Left renal pelvis (tissue), 4 donors: Measurements from ENCODE around the gene KRT71. TPM values are rescaled to one million over a fixed set of nuclear protein-coding genes. Genes with fewer than 3 reads are reported as not detected.
"Not testable (repeated sequence)": the region's sequence is repeated elsewhere in the genome, so short reads cannot be mapped to it uniquely, and the experiment has no call there.

Experiments used
- DNase-seq, 4 donors: peaks; one replicate each; pipeline ENCODE4 v3.0.0-alpha.2; 2013; ENCODE audit warnings: low read depth in 4 of 4, low spot score in 3 of 4
- polyA plus RNA-seq, 4 donors: library from polyadenylated mRNA; unstranded; fragments of 120-200 nt; gene quantifications; one replicate each; pipeline ENCODE4 v1.2.1, GENCODE V29; 2013; ENCODE audit not compliant: insufficient read length in 4 of 4

Gene KRT71
- polyA plus RNA-seq, 4 donors = 0.30 TPM; not detected in 3

DNA sequence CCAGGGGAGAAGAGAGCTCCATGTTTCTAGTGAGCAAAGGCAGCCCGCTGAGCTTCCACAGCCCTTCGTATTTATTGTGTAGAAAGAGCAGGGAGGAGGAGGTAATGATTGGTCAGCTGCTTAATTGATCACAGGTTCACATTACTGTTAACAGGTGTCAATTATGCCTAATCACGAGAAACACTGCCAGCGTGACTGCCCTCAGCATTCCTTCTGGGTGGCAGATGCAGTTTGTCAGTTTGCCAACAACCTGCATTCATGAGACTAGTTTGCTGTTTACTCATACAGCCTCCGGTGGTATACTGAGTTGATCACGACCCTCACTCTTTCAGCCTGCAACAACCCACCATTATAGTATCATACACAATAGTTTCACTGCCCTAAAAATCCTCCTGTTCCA is 52.4 kb downstream of the KRT71 start:
- not testable (repeated sequence) for DNase-seq

GRCh38 chr12:52499806-52500560 is 53.0 kb downstream of the KRT71 start:
- no peak for DNase-seq

- no peak for DNase-seq
These were observed 54.0 kb downstream of the KRT71 start for GRCh38 chr12:52498946-52499345.

GRCh38 chr12:52497975-52498374 is 55.0 kb downstream of the KRT71 start:
- no peak for DNase-seq

- DNase-seq = no peak
These were observed 56.3 kb downstream of the KRT71 start for GRCh38 chr12:52496590-52497071.

DNA sequence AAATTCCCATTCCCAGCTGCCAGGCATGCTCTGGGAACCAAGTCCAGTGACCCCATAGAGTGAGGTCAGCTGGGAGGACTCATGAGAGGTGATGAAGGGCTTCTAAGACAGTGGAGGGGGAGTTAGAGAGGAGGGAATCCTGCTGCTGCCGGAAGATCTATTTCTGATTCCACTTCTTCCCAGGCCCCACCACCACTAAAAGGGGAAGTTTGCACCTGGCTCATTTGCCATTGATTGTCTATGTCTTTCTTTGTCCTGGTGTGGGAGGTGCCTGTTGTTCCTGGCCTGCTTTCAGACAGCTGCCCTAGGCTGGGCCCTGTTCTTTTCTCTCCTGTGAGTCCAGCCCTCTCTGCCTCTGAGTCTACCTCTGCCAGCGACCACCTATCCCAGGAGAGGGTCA is 56.9 kb downstream of the KRT71 start:
- no peak for DNase-seq

DNA sequence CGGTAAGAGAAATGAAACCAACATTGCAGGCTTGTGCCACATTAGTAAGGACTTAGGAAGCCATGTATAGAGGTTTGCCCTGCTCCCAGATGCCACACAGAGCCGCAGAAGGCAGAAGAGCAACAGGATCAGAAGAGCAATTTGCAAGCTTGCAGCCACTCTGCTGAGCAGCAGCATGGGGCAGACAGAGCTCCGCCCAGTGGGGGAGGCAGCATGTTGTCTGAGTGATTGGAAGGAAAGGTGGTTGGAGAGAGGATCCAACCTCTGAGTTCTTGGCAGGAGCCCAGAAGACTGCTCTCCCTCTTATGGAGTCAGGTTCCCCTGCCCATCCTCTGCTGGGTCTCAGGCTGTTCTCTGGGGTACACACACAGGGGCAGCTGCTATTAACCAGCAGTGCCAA is 57.6 kb downstream of the KRT71 start:
- DNase-seq = peak in 2 of 4 donors; percentile 2 to 19

DNA sequence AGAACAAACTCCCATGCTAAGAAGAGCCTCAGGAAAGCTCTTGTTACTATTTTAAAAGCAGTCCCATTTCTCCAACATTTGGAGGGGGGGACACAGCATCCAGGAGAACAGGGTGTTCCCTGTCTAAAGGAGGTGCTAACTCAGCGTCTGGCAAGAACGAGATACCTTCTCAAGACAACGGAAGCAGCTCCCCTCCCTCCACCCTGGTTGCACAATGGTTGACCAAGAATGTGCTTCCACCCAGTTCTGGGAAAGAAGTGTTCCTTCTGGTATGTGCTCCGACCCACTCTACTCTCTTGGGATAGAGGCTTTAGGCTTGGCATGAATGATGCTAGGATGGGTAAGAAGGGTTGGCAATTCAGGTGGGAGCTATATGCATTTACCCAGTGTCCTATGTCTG is 58.4 kb downstream of the KRT71 start:
- no peak for DNase-seq

DNA sequence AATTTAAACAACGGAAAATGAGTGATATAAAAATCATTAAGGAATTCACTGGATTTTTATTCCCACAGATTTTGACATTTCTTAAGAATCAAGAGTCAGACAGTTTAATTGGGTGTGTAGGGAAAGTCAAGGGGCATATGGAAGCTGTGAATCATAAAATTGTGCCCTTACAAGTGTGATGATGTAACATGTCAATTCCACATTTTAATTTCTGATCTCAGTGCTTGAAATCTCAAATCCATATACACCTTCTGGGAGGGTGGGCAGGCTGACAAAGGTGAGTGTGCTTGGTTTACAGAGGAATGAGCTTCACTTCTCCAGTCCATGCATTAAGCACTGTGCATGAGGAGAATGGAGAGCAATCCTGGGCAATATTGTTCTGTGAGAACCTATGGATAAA is 58.8 kb downstream of the KRT71 start:
- no peak for DNase-seq

Other genes with a start within 250 kb of the KRT71 start
- not detected for gene KRT83, start 231.7 kb downstream of the KRT71 start, polyA plus RNA-seq
- gene KRT85, start 185.7 kb downstream of the KRT71 start, polyA plus RNA-seq = under 1 TPM in 1 of 4 donors, not detected in 3; 0.12 TPM
- not detected for gene KRT84, start 167.5 kb downstream of the KRT71 start, polyA plus RNA-seq
- gene KRT82, start 146.8 kb downstream of the KRT71 start, polyA plus RNA-seq = not detected
- gene KRT75, start 118.8 kb downstream of the KRT71 start, polyA plus RNA-seq = not detected
- under 1 TPM in 1 of 4 donors, not detected in 3; 0.22 TPM for gene KRT6B, start 101.0 kb downstream of the KRT71 start, polyA plus RNA-seq
- gene KRT6C, start 79.3 kb downstream of the KRT71 start, polyA plus RNA-seq = not detected
- gene KRT6A, start 59.9 kb downstream of the KRT71 start, polyA plus RNA-seq = under 1 TPM in 1 of 4 donors, not detected in 3; 0.07 TPM
- 1 to 10 TPM in 1 of 4 donors, under 1 TPM in 3; 0.17 to 1.4 (median 0.37) TPM for gene KRT5, start 32.8 kb downstream of the KRT71 start, polyA plus RNA-seq
- gene KRT74, start 20.7 kb upstream of the KRT71 start, polyA plus RNA-seq = not detected
- gene KRT72, start 48.3 kb upstream of the KRT71 start, polyA plus RNA-seq = not detected
- not detected for gene KRT73, start 65.4 kb upstream of the KRT71 start, polyA plus RNA-seq
- not detected for gene KRT2, start 99.1 kb upstream of the KRT71 start, polyA plus RNA-seq
- 1 to 10 TPM in 1 of 4 donors, under 1 TPM in 3; 0.34 to 2.5 (median 0.39) TPM for gene KRT1, start 127.3 kb upstream of the KRT71 start, polyA plus RNA-seq
- not detected for gene KRT77, start 150.4 kb upstream of the KRT71 start, polyA plus RNA-seq
- gene KRT76, start 224.2 kb upstream of the KRT71 start, polyA plus RNA-seq = not detected
- gene KRT3, start 243.0 kb upstream of the KRT71 start, polyA plus RNA-seq = not detected